Measurements from ENCODE around the gene ACBD6. TPM values are rescaled to one million over a fixed set of nuclear protein-coding genes. Genes with fewer than 3 reads are reported as not detected.

ACBD6 gene
- total and polyA plus RNA-seq, 10 of the 15 experiments (the other 5 are each of a cell fraction or from before 2014, with no cell fraction given): 15.0 to 67.3 (median 55.0) TPM

DNA sequence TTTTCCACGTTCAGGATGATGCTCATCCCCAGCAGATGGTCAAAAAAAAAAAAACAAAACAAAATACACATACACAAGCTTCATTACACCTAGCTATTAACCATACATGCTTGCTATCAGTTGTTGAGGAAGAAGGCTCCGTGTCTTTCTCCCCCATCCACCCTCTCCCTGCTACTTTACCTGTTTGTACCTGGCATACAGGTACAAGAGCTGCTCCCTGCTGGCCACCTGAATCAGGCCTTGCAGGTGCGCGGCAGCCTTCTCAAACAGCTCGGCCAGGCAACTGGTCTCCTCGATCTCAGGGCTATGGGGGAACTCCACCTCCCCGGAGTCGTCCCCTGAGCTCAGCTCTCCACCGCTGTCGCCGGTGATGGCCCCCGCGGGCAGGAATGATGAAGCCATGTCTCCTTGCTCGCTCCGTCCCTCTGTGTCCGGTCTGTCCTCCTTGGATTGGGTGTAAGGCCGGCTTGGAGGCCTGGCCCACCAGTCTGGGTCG lies 464 bp downstream of the ACBD6 start:
- H3K4me1 ChIP-seq (ENCODE audit: control insufficient read depth, insufficient read depth, low read length): no peaks in the 10 kb centered on the region
- H3K9ac ChIP-seq (ENCODE audit: control insufficient read depth, insufficient read depth, low read length): peak overlapping the region; percentile 93
- H3K36me3 ChIP-seq (ENCODE audit: control insufficient read depth in 2 of 2, insufficient read depth in 2 of 2, low read length in 1 of 2): no peaks in the 10 kb centered on the region
- TF ChIP-seq IKZF1 (conservative IDR thresholded peaks at IDR 0.05): no peak
- TF ChIP-seq PAX8 (IDR thresholded peaks at IDR 0.05): no peak
- TF ChIP-seq NBN (IDR thresholded peaks at IDR 0.05): peak; percentile 14; the same call in 1 of the 2 replicates
- 0 out of 2 replicates have a peak, but pooled peaks have one; percentile 45 for TF ChIP-seq CHD1 (IDR thresholded peaks at IDR 0.05; ENCODE audit: low read depth, low read length)
- TF ChIP-seq LARP7 (IDR thresholded peaks at IDR 0.05): no peak
- H2AFZ ChIP-seq (ENCODE audit: control insufficient read depth, low read depth, low read length): peak overlapping the region; percentile 99
- ATAC-seq (peak; percentile 63), DNase-seq (ENCODE audit: low read depth, low spot score) (no peak), FAIRE-seq (no peak)
- 1% methylated on average over 18 of the region's 18 CpGs for WGBS (ENCODE audit: insufficient coverage, insufficient replicate concordance, low lambda C conversion rate, missing lambda C conversion rate)
- H3K4me3 ChIP-seq: peak overlapping the region; percentile 82
- no TSS peak for BruUV-seq (replicated peaks)
- H3K27ac ChIP-seq (ENCODE audit: control insufficient read depth, insufficient read depth): peak overlapping the region; percentile 94
- in situ Hi-C loops (cut with MboI): no loop called here
- no peaks in the 10 kb centered on the region for H3K27me3 ChIP-seq (replicated peaks in 1 of 2; ENCODE audit: control insufficient read depth in 2 of 2, insufficient read depth in 2 of 2, low read length in 1 of 2)
- H3K79me2 ChIP-seq (ENCODE audit: control insufficient read depth, insufficient read depth, low read length): peaks cover 42% of the 10 kb centered on the region
- H3K4me2 ChIP-seq (ENCODE audit: control insufficient read depth, insufficient read depth): peak overlapping the region; percentile 82
- intact Hi-C loops (cut with micrococcal nuclease; ENCODE audit: unreplicated experiment): no loop called here
- SMC1A ChIA-PET (ENCODE audit: uncharacterized antibody, unreplicated experiment): interaction anchor here (0.8 to 4.4 kb wide), 9 partner anchors 10 to 588 kb away, joined by 3 to 15 read pairs (median 4); no protein-coding TSS in a partner anchor
- POLR2A ChIA-PET: interaction anchor here (0.5 to 1.4 kb wide), 9 partner anchors 9 to 655 kb away, joined by 3 to 8 read pairs (median 6); partner anchors contain the start of genes TOR1AIP1 and XPR1
- RAD21 ChIA-PET (ENCODE audit: unreplicated experiment): interaction anchor here (0.6 to 3.9 kb wide), 7 partner anchors 15 to 409 kb away, joined by 3 to 28 read pairs (median 4); no protein-coding TSS in a partner anchor
- H3K9me3 ChIP-seq (replicated peaks; ENCODE audit: control insufficient read depth, insufficient read depth, low read length): no peaks in the 10 kb centered on the region
- CTCF ChIA-PET: interaction anchor here (0.6 to 7.0 kb wide), 11 partner anchors 9 to 380 kb away, joined by 3 to 56 read pairs (median 5); no protein-coding TSS in a partner anchor
- H4K20me1 ChIP-seq (ENCODE audit: control insufficient read depth, insufficient read depth): no peaks in the 10 kb centered on the region

DNA sequence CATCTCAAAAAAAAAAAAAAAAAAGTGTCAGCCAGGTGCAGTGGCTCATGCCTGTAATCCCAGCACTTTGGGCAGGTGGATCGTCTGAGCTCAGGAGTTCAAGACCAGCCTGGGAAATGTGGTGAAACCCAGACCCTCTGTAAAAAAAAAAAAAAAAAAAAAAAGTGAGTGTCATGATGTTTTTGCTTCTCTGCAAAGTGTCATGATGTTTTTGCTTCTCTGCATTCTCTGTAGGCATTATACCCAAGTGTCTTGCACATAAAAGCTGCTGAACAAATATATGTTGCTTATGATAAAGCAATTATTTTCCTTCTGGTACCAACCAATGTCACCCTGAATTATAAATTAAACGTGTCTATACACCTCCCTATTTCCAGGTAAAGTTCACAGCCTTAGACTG lies 1.7 kb downstream of the ACBD6 start:
- Histone ChIP-seq H3K4me1 (ENCODE audit: control insufficient read depth, insufficient read depth, low read length) (no peaks in the 10 kb centered on the region), H3K4me3 (peak overlapping the region; percentile 82), H3K9me3 (replicated peaks; ENCODE audit: control insufficient read depth, insufficient read depth, low read length) (no peaks in the 10 kb centered on the region), H3K4me2 (ENCODE audit: control insufficient read depth, insufficient read depth) (peak overlapping the region; percentile 82), H3K9ac (ENCODE audit: control insufficient read depth, insufficient read depth, low read length) (no peak overlapping the region), H3K36me3 (ENCODE audit: control insufficient read depth in 2 of 2, insufficient read depth in 2 of 2, low read length in 1 of 2) (no peaks in the 10 kb centered on the region), H3K27me3 (replicated peaks in 1 of 2; ENCODE audit: control insufficient read depth in 2 of 2, insufficient read depth in 2 of 2, low read length in 1 of 2) (no peaks in the 10 kb centered on the region), H2AFZ (ENCODE audit: control insufficient read depth, low read depth, low read length) (no peak overlapping the region), H3K79me2 (ENCODE audit: control insufficient read depth, insufficient read depth, low read length) (peaks cover 42% of the 10 kb centered on the region), H4K20me1 (ENCODE audit: control insufficient read depth, insufficient read depth) (no peaks in the 10 kb centered on the region), H3K27ac (ENCODE audit: control insufficient read depth, insufficient read depth) (no peak overlapping the region)
- no peak for TF ChIP-seq KLF5 (IDR thresholded peaks at IDR 0.05; ENCODE audit: partially characterized antibody)
- TF ChIP-seq, protein P1, sequence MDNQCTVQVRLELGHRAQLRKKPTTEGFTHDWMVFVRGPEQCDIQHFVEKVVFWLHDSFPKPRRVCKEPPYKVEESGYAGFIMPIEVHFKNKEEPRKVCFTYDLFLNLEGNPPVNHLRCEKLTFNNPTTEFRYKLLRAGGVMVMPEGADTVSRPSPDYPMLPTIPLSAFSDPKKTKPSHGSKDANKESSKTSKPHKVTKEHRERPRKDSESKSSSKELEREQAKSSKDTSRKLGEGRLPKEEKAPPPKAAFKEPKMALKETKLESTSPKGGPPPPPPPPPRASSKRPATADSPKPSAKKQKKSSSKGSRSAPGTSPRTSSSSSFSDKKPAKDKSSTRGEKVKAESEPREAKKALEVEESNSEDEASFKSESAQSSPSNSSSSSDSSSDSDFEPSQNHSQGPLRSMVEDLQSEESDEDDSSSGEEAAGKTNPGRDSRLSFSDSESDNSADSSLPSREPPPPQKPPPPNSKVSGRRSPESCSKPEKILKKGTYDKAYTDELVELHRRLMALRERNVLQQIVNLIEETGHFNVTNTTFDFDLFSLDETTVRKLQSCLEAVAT (IDR thresholded peaks at IDR 0.05): no peak
- TF ChIP-seq ZBED1 (IDR thresholded peaks at IDR 0.05; ENCODE audit: borderline replicate concordance): no peak
- ChIA-PET SMC1A (ENCODE audit: uncharacterized antibody, unreplicated experiment) (interaction anchor here (0.6 to 4.4 kb wide), 4 partner anchors 11 to 380 kb away, joined by 3 to 15 read pairs (median 4); no protein-coding TSS in a partner anchor), POLR2A (interaction anchor here (0.6 to 1.3 kb wide), 5 partner anchors 15 to 1747 kb away, joined by 3 to 6 read pairs (median 4); partner anchors contain the start of gene XPR1), RAD21 (ENCODE audit: unreplicated experiment) (interaction anchor here (0.6 to 3.9 kb wide), 7 partner anchors 11 to 365 kb away, joined by 3 to 28 read pairs (median 3); no protein-coding TSS in a partner anchor), CTCF (interaction anchor here (0.6 to 7.0 kb wide), 11 partner anchors 15 to 924 kb away, joined by 3 to 56 read pairs (median 3); no protein-coding TSS in a partner anchor)
- BruUV-seq (replicated peaks): TSS peak; percentile 63
- ATAC-seq (no peak), FAIRE-seq (peak; percentile 23), DNase-seq (ENCODE audit: low read depth, low spot score) (no peak)
- 43% methylated on average over 2 of the region's 2 CpGs for WGBS (ENCODE audit: insufficient coverage, insufficient replicate concordance, low lambda C conversion rate, missing lambda C conversion rate)
- in situ Hi-C loops (cut with MboI): no loop called here
- intact Hi-C loops (cut with micrococcal nuclease; ENCODE audit: unreplicated experiment): no loop called here

Data from GM12878 (cell line).